HCT116 (cell line): ENCODE measurements around the gene ZNF674. TPM values are rescaled to one million over a fixed set of nuclear protein-coding genes. Genes with fewer than 3 reads are reported as not detected.

Experiments
- ATAC-seq: fragments of 200-7000 bp; cut with Tn5 transposase; 2 replicates; pipeline ENCODE4 v1.9.1; 2020; ENCODE audit warnings: mild to moderate bottlenecking, moderate library complexity
- BruUV-seq: library from RNA; stranded (reverse); fragments of 400-500 nt; replicated peaks from 2 replicates; lab custom pipeline; 2021; lab: Mats Ljungman, UMichigan
- CTCF ChIA-PET: fragments of 300-600 bp; sonication (Branson Sonifier 250); formaldehyde crosslinking; loops from one replicate; lab custom pipeline; 2021; ENCODE audit warnings: antibody characterized with exemption; lab: Charles Lee
- POLR2A ChIA-PET: fragments of 300-600, 350-600 bp; sonication (Branson Sonifier 250); formaldehyde crosslinking; loops from one replicate; lab custom pipeline; 2021; ENCODE audit warnings: antibody characterized with exemption; lab: Charles Lee
- RAD21 ChIA-PET, 2 experiments: fragments of 300-600 bp; sonication (Branson Sonifier 250); formaldehyde crosslinking; loops; one replicate each; lab custom pipeline; 2023; ENCODE audit warnings: low total read pairs in 2 of 2; ENCODE audit not compliant: uncharacterized antibody in 2 of 2, unreplicated experiment in 2 of 2, low non-redundant PET in 1 of 2; lab: Charles Lee
- DNase-seq: peaks from one replicate; pipeline ENCODE4 v3.0.0-alpha.2; 2010; ENCODE audit warnings: low read depth, low spot score
- H2AFZ ChIP-seq: fragments of 200-600 bp; shearing (Covaris generic), sonication (generic); 2 replicates; pipeline ENCODE4 v1.6.1; 2017; ENCODE audit warnings: low read depth, mixed run types, mixed read lengths, antibody characterized with exemption, low read length; ENCODE audit not compliant: poor library complexity, severe bottlenecking
- H3K27ac ChIP-seq: 2 replicates; pipeline ENCODE4 v1.5.1; 2012; ENCODE audit warnings: low read depth, low read length
- H3K27me3 ChIP-seq: fragments of 200-600 bp; sonication (generic); 2 replicates; pipeline ENCODE4 v1.6.1; 2016; ENCODE audit warnings: mixed run types, low read length, mixed read lengths; ENCODE audit not compliant: insufficient read depth
- H3K36me3 ChIP-seq, 2 experiments: fragments of 200-500 bp in 1 of 2; fragments of 200-600 bp in 1 of 2; sonication (Bioruptor generic) in 1 of 2; sonication (generic) in 1 of 2; 2 replicates each; pipeline versions ENCODE4 v1.5.1 to v1.6.1; 2014 to 2016; ENCODE audit warnings: low read length in 2 of 2, inconsistent platforms in 1 of 2, mixed read lengths in 1 of 2, mixed run types in 1 of 2; ENCODE audit not compliant: insufficient read depth in 2 of 2, control insufficient read depth in 1 of 2
- H3K4me1 ChIP-seq, 2 experiments: fragments of 200-600 bp in 1 of 2; sonication (generic) in 1 of 2; 2 replicates each; pipeline versions ENCODE4 v1.5.1 to v1.6.1; 2012 to 2017; ENCODE audit warnings: low read length in 2 of 2, inconsistent platforms in 1 of 2, mild to moderate bottlenecking in 1 of 2, mixed read lengths in 1 of 2, mixed run types in 1 of 2, moderate library complexity in 1 of 2; ENCODE audit not compliant: insufficient read depth in 2 of 2, control insufficient read depth in 1 of 2
- H3K4me2 ChIP-seq: fragments of 200-600 bp; sonication (generic); 2 replicates; pipeline ENCODE4 v1.6.1; 2017; ENCODE audit warnings: mixed run types, low read length, mixed read lengths
- H3K4me3 ChIP-seq, 2 experiments: fragments of 200-600 bp in 1 of 2; sonication (generic) in 1 of 2; replicated peaks in 1 of 2; 2 replicates each; pipeline ENCODE4 v1.5.1; 2011 to 2016; ENCODE audit warnings: low read length in 2 of 2, control low read depth in 1 of 2, low read depth in 1 of 2, mild to moderate bottlenecking in 1 of 2, mixed read lengths in 1 of 2, mixed run types in 1 of 2
- H3K79me2 ChIP-seq: fragments of 200-600 bp; sonication (generic); 2 replicates; pipeline ENCODE4 v1.6.1; 2017; ENCODE audit warnings: mild to moderate bottlenecking, mixed run types, low read length, moderate library complexity, mixed read lengths; ENCODE audit not compliant: insufficient read depth
- H3K9ac ChIP-seq: fragments of 200-600 bp; sonication (generic); 2 replicates; pipeline ENCODE4 v1.6.1; 2016; ENCODE audit warnings: low read length, mixed read lengths
- H3K9me2 ChIP-seq: fragments of 200-600 bp; sonication (generic), shearing (Covaris generic); 2 replicates; pipeline ENCODE4 v1.6.1; 2017; ENCODE audit warnings: mixed run types, mild to moderate bottlenecking, moderate library complexity; ENCODE audit not compliant: insufficient read depth
- H3K9me3 ChIP-seq, 2 experiments: fragments of 200-500 bp in 1 of 2; fragments of 200-600 bp in 1 of 2; sonication (Bioruptor generic) in 1 of 2; sonication (generic) in 1 of 2; 2 replicates each; pipeline ENCODE4 v1.6.1; 2014 to 2017; ENCODE audit warnings: low read length in 2 of 2, mixed read lengths in 2 of 2, inconsistent platforms in 1 of 2, low read depth in 1 of 2, mild to moderate bottlenecking in 1 of 2, mixed run types in 1 of 2, moderate library complexity in 1 of 2; ENCODE audit not compliant: control insufficient read depth in 1 of 2, insufficient read depth in 1 of 2
- H4K20me1 ChIP-seq: fragments of 200-600 bp; sonication (generic), shearing (Covaris generic); 2 replicates; pipeline ENCODE4 v1.6.1; 2017; ENCODE audit warnings: mixed run types, mild to moderate bottlenecking, moderate library complexity; ENCODE audit not compliant: insufficient read depth
- CBX3 ChIP-seq: IDR thresholded peaks from 2 replicates; pipeline ENCODE4 v1.6.1; 2012; ENCODE audit warnings: low read depth
- CEBPB ChIP-seq: IDR thresholded peaks from 2 replicates; pipeline ENCODE4 v1.6.1; 2012; ENCODE audit warnings: low read depth
- ELF1 ChIP-seq: IDR thresholded peaks from 2 replicates; pipeline ENCODE4 v1.6.1; 2012; ENCODE audit warnings: low read depth, borderline replicate concordance
- EZH2 ChIP-seq: fragments of 200-600 bp; sonication (generic); IDR thresholded peaks from 2 replicates; pipeline ENCODE4 v1.6.1; 2017; ENCODE audit warnings: antibody characterized with exemption, mixed run types
- JUND ChIP-seq: IDR thresholded peaks from 2 replicates; pipeline ENCODE4 v1.6.1; 2012
- POLR2A ChIP-seq: IDR thresholded peaks from 2 replicates; pipeline ENCODE4 v1.7.0; 2011; ENCODE audit warnings: borderline replicate concordance; ENCODE audit not compliant: insufficient read depth, insufficient read length; ENCODE audit errors: extremely low read depth
- POLR2AphosphoS5 ChIP-seq: IDR thresholded peaks from 2 replicates; pipeline ENCODE4 v1.6.1; 2011; ENCODE audit warnings: mild to moderate bottlenecking, low read depth, low read length, moderate library complexity
- SIN3A ChIP-seq: IDR thresholded peaks from 2 replicates; pipeline ENCODE4 v1.6.1; 2012; ENCODE audit warnings: low read depth
- SRF ChIP-seq: IDR thresholded peaks from 2 replicates; pipeline ENCODE4 v1.6.1; 2012; ENCODE audit warnings: low read depth
- YY1 ChIP-seq: IDR thresholded peaks from 2 replicates; pipeline ENCODE4 v1.6.1; 2011; ENCODE audit warnings: low read length, low read depth, moderate library complexity, mild to moderate bottlenecking; ENCODE audit not compliant: insufficient replicate concordance; ENCODE audit errors: extremely low read depth
- ZFX ChIP-seq: fragments of 450-650 bp; IDR thresholded peaks from 2 replicates; pipeline ENCODE4 v1.6.1; 2017
- intact Hi-C: fragments of 100-400 bp; cut with micrococcal nuclease; formaldehyde crosslinking; loops from 2 replicates; pipeline ENCODE4 v1.10.0; 2022
- total RNA-seq: library from RNA; stranded (reverse); gene quantifications from one replicate; pipeline ENCODE4 v1.2.1, GENCODE V29; 2021; ENCODE audit not compliant: unreplicated experiment
- TF ChIP-seq, protein P1 (sequence below): IDR thresholded peaks from 2 replicates; pipeline ENCODE4 v1.6.1; 2011; ENCODE audit warnings: mild to moderate bottlenecking, low read length, moderate library complexity; ENCODE audit not compliant: insufficient replicate concordance; ENCODE audit errors: extremely low read depth
- TF ChIP-seq, protein P2 (sequence below): IDR thresholded peaks from 2 replicates; pipeline ENCODE4 v1.6.1; 2012
- TF ChIP-seq, protein P3 (sequence below): IDR thresholded peaks from 2 replicates; pipeline ENCODE4 v1.6.1; 2012
- TF ChIP-seq, protein P4 (sequence below): IDR thresholded peaks from 2 replicates; pipeline ENCODE4 v1.6.1; 2012; ENCODE audit warnings: low read depth

Gene ZNF674
- total RNA-seq, 1 experiment from 2014 or later: 5.2 TPM

DNA sequence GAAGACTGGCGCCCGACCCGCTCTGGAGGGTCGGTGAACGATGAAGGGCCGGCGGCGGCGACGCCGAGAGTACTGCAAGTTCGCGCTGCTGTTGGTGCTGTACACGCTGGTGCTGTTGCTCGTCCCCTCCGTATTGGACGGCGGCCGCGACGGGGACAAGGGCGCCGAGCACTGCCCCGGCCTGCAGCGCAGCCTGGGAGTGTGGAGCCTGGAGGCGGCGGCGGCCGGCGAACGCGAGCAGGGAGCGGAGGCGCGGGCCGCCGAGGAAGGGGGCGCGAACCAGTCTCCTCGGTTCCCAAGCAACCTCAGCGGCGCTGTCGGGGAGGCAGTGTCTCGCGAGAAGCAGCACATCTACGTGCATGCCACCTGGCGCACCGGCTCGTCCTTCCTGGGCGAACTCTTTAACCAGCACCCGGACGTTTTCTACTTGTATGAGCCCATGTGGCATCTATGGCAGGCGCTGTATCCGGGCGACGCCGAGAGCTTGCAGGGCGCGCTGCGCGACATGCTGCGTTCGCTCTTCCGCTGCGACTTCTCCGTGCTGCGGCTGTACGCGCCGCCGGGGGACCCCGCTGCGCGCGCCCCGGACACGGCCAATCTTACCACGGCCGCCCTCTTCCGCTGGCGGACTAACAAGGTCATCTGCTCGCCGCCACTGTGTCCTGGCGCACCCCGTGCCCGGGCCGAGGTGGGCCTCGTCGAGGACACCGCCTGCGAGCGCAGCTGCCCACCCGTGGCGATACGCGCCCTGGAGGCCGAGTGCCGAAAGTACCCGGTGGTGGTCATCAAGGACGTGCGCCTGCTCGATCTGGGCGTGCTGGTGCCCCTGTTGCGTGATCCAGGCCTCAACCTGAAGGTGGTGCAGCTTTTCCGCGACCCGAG is 28.9 kb upstream of the ZNF674 start:
- intact Hi-C loops: loop anchor here (2.0 kb wide), 1 partner anchor 65 kb away; no protein-coding TSS in a partner anchor
- peak overlapping the region; percentile 86 for H3K27ac ChIP-seq
- DNase-seq: no peak

More for the DNA sequence above, 28.9 kb upstream of the ZNF674 start:
- H3K9me3 ChIP-seq: no peaks in the 10 kb centered on the region
- ChIA-PET RAD21 (no interaction called here), CTCF (no interaction called here), POLR2A (no interaction called here)
- BruUV-seq: no TSS peak
- no peaks in the 10 kb centered on the region for H3K9me2 ChIP-seq
- no peaks in the 10 kb centered on the region for H4K20me1 ChIP-seq
- ATAC-seq: peak; percentile 75
- no peak for TF ChIP-seq YY1
- TF ChIP-seq, protein P1, sequence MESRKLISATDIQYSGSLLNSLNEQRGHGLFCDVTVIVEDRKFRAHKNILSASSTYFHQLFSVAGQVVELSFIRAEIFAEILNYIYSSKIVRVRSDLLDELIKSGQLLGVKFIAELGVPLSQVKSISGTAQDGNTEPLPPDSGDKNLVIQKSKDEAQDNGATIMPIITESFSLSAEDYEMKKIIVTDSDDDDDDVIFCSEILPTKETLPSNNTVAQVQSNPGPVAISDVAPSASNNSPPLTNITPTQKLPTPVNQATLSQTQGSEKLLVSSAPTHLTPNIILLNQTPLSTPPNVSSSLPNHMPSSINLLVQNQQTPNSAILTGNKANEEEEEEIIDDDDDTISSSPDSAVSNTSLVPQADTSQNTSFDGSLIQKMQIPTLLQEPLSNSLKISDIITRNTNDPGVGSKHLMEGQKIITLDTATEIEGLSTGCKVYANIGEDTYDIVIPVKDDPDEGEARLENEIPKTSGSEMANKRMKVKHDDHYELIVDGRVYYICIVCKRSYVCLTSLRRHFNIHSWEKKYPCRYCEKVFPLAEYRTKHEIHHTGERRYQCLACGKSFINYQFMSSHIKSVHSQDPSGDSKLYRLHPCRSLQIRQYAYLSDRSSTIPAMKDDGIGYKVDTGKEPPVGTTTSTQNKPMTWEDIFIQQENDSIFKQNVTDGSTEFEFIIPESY: peak; percentile 85
- TF ChIP-seq POLR2AphosphoS5: no peak
- TF ChIP-seq, protein P2, sequence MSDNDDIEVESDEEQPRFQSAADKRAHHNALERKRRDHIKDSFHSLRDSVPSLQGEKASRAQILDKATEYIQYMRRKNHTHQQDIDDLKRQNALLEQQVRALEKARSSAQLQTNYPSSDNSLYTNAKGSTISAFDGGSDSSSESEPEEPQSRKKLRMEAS: peak; percentile 59
- TF ChIP-seq, protein P3, sequence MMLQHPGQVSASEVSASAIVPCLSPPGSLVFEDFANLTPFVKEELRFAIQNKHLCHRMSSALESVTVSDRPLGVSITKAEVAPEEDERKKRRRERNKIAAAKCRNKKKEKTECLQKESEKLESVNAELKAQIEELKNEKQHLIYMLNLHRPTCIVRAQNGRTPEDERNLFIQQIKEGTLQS: no peak
- no peak for TF ChIP-seq EZH2
- TF ChIP-seq CBX3: peak; percentile 22
- no peak for TF ChIP-seq JUND
- peak; percentile 23; the same call in 1 of the 2 replicates for TF ChIP-seq ZFX
- no peak for TF ChIP-seq SIN3A
- TF ChIP-seq POLR2A: no peak
- no peak for TF ChIP-seq CEBPB
- no peak for TF ChIP-seq SRF
- TF ChIP-seq ELF1: no peak
- TF ChIP-seq, protein P4, sequence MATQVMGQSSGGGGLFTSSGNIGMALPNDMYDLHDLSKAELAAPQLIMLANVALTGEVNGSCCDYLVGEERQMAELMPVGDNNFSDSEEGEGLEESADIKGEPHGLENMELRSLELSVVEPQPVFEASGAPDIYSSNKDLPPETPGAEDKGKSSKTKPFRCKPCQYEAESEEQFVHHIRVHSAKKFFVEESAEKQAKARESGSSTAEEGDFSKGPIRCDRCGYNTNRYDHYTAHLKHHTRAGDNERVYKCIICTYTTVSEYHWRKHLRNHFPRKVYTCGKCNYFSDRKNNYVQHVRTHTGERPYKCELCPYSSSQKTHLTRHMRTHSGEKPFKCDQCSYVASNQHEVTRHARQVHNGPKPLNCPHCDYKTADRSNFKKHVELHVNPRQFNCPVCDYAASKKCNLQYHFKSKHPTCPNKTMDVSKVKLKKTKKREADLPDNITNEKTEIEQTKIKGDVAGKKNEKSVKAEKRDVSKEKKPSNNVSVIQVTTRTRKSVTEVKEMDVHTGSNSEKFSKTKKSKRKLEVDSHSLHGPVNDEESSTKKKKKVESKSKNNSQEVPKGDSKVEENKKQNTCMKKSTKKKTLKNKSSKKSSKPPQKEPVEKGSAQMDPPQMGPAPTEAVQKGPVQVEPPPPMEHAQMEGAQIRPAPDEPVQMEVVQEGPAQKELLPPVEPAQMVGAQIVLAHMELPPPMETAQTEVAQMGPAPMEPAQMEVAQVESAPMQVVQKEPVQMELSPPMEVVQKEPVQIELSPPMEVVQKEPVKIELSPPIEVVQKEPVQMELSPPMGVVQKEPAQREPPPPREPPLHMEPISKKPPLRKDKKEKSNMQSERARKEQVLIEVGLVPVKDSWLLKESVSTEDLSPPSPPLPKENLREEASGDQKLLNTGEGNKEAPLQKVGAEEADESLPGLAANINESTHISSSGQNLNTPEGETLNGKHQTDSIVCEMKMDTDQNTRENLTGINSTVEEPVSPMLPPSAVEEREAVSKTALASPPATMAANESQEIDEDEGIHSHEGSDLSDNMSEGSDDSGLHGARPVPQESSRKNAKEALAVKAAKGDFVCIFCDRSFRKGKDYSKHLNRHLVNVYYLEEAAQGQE: no peak
- H3K4me1 ChIP-seq: peaks cover 8 to 40% of the 10 kb centered on the region in 2 experiments; a peak in 3 of 4 replicates
- H3K4me3 ChIP-seq: peak overlapping the region; percentile 51 to 62
- H3K27me3 ChIP-seq: no peaks in the 10 kb centered on the region
- peak overlapping the region; percentile 81 for H3K4me2 ChIP-seq
- H2AFZ ChIP-seq: no peak overlapping the region
- H3K9ac ChIP-seq: peak overlapping the region; percentile 65
- no peaks in the 10 kb centered on the region for H3K36me3 ChIP-seq
- peaks cover 8% of the 10 kb centered on the region; the same call in 1 of the 2 replicates for H3K79me2 ChIP-seq
